Measurements from ENCODE around the gene PSAPL1.

DNA sequence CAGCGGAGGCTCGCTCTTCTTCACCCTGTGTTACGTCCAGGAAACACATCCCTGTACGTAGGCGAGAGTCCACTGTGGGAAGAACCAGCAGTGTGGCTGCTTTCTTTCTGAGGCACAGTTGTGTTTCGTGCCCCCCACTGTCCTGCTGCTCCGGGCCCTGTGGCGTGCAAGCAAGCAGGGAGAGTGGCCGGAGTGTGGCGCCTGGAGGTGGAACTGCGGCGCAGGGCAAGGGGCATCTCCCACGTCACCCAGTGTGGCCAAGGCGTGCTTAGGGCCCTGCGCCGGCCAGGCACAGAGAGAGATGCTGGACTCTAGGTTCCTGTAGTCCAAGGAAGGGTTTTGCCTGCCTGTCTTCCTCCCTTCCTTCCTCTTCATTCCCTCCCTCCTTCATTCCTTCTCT is 13.3 kb upstream of the PSAPL1 start:
- TF ChIP-seq, protein P1, sequence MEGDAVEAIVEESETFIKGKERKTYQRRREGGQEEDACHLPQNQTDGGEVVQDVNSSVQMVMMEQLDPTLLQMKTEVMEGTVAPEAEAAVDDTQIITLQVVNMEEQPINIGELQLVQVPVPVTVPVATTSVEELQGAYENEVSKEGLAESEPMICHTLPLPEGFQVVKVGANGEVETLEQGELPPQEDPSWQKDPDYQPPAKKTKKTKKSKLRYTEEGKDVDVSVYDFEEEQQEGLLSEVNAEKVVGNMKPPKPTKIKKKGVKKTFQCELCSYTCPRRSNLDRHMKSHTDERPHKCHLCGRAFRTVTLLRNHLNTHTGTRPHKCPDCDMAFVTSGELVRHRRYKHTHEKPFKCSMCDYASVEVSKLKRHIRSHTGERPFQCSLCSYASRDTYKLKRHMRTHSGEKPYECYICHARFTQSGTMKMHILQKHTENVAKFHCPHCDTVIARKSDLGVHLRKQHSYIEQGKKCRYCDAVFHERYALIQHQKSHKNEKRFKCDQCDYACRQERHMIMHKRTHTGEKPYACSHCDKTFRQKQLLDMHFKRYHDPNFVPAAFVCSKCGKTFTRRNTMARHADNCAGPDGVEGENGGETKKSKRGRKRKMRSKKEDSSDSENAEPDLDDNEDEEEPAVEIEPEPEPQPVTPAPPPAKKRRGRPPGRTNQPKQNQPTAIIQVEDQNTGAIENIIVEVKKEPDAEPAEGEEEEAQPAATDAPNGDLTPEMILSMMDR (IDR thresholded peaks at IDR 0.05; ENCODE audit: low read depth, low read length, poor library complexity, severe bottlenecking), result no peak
- no peak for TF ChIP-seq EZH2phosphoT487 (IDR thresholded peaks at IDR 0.05; ENCODE audit: borderline replicate concordance, low read length)
